HUES48 (cell line): ENCODE measurements around the gene SMPD1.
"Not testable (repeated sequence)": the region's sequence is repeated elsewhere in the genome, so short reads cannot be mapped to it uniquely, and the experiment has no call there.

Experiments used
- H3K27ac ChIP-seq: one replicate; pipeline ENCODE4 v1.7.0; 2013; ENCODE audit warnings: low read depth, low read length, inconsistent platforms
- H3K27me3 ChIP-seq: 2 replicates; pipeline ENCODE4 v1.6.1; 2013; ENCODE audit warnings: mild to moderate bottlenecking, low read length; ENCODE audit not compliant: control insufficient read depth, insufficient read depth
- H3K36me3 ChIP-seq: 2 replicates; pipeline ENCODE4 v1.6.1; 2013; ENCODE audit warnings: low read length; ENCODE audit not compliant: control insufficient read depth, insufficient read depth
- H3K4me1 ChIP-seq: 2 replicates; pipeline ENCODE4 v1.6.1; 2013; ENCODE audit warnings: mild to moderate bottlenecking, low read length; ENCODE audit not compliant: control insufficient read depth, insufficient read depth
- H3K4me3 ChIP-seq: 2 replicates; pipeline ENCODE4 v1.5.1; 2013; ENCODE audit warnings: mild to moderate bottlenecking, low read depth, low read length
- H3K9ac ChIP-seq: 2 replicates; pipeline ENCODE4 v1.6.1; 2013; ENCODE audit warnings: mild to moderate bottlenecking, low read depth, low read length, moderate library complexity
- H3K9me3 ChIP-seq: 2 replicates; pipeline ENCODE4 v1.6.1; 2013; ENCODE audit warnings: low read length; ENCODE audit not compliant: control insufficient read depth, insufficient read depth

SMPD1 gene

GRCh38 chr11:6390718-6391469 lies 620 bp downstream of the SMPD1 start:
- H3K4me1 ChIP-seq: peaks cover 25% of the 10 kb centered on the region
- H3K4me3 ChIP-seq: peak overlapping the region; percentile 73
- no peak overlapping the region for H3K9ac ChIP-seq
- peaks cover 4% of the 10 kb centered on the region for H3K27me3 ChIP-seq
- H3K27ac ChIP-seq: no peak overlapping the region
- no peaks in the 10 kb centered on the region for H3K9me3 ChIP-seq
- H3K36me3 ChIP-seq: no peaks in the 10 kb centered on the region

- Histone ChIP-seq H3K9me3 (no peaks in the 10 kb centered on the region), H3K4me1 (peaks cover 24% of the 10 kb centered on the region), H3K27ac (no peak overlapping the region), H3K4me3 (no peak overlapping the region), H3K36me3 (no peaks in the 10 kb centered on the region), H3K9ac (no peak overlapping the region), H3K27me3 (peaks cover 4% of the 10 kb centered on the region)
Measured at GRCh38 chr11:6391537-6392134, 1.4 kb downstream of the SMPD1 start.

- H3K9ac ChIP-seq, H3K27me3 ChIP-seq, H3K36me3 ChIP-seq, H3K9me3 ChIP-seq, H3K27ac ChIP-seq, H3K4me3 ChIP-seq: not testable (repeated sequence)
- H3K4me1 ChIP-seq: peaks cover 24% of the 10 kb centered on the region
Measured at GRCh38 chr11:6392251-6392650, 2.0 kb downstream of the SMPD1 start.

- Histone ChIP-seq H3K4me3 (no peak overlapping the region), H3K27me3 (peaks cover 4% of the 10 kb centered on the region), H3K9ac (no peak overlapping the region), H3K27ac (no peak overlapping the region), H3K36me3 (no peaks in the 10 kb centered on the region), H3K4me1 (peaks cover 7% of the 10 kb centered on the region), H3K9me3 (no peaks in the 10 kb centered on the region)
Measured at GRCh38 chr11:6393989-6394670, 3.9 kb downstream of the SMPD1 start.

- H3K4me3 ChIP-seq: no peak overlapping the region
- H3K27me3 ChIP-seq: peaks cover 4% of the 10 kb centered on the region
- no peaks in the 10 kb centered on the region for H3K9me3 ChIP-seq
- H3K27ac ChIP-seq: no peak overlapping the region
- H3K4me1 ChIP-seq: no peaks in the 10 kb centered on the region; the same call in 1 of the 2 replicates
- 0 out of 2 replicates have a peak, but pooled peaks cover 2% of the 10 kb centered on the region for H3K36me3 ChIP-seq
- H3K9ac ChIP-seq: no peak overlapping the region
Measured at GRCh38 chr11:6395470-6396060, 5.3 kb downstream of the SMPD1 start.

- Histone ChIP-seq H3K36me3 (0 out of 2 replicates have a peak, but pooled peaks cover 4% of the 10 kb centered on the region), H3K9ac (no peak overlapping the region), H3K4me1 (no peaks in the 10 kb centered on the region), H3K27ac (no peak overlapping the region), H3K9me3 (no peaks in the 10 kb centered on the region), H3K4me3 (no peak overlapping the region), H3K27me3 (no peaks in the 10 kb centered on the region)
Measured at GRCh38 chr11:6397156-6397555, 6.9 kb downstream of the SMPD1 start.

GRCh38 chr11:6397636-6398035 lies 7.4 kb downstream of the SMPD1 start:
- Histone ChIP-seq H3K4me3 (no peak overlapping the region), H3K9ac (no peak overlapping the region), H3K36me3 (0 out of 2 replicates have a peak, but pooled peaks cover 4% of the 10 kb centered on the region), H3K27me3 (no peaks in the 10 kb centered on the region), H3K27ac (no peak overlapping the region), H3K4me1 (no peaks in the 10 kb centered on the region), H3K9me3 (no peaks in the 10 kb centered on the region)

- Histone ChIP-seq H3K4me1 (peaks cover 10% of the 10 kb centered on the region; the same call in 1 of the 2 replicates), H3K9me3 (no peaks in the 10 kb centered on the region), H3K9ac (no peak overlapping the region), H3K36me3 (0 out of 2 replicates have a peak, but pooled peaks cover 4% of the 10 kb centered on the region), H3K4me3 (no peak overlapping the region), H3K27ac (no peak overlapping the region), H3K27me3 (no peaks in the 10 kb centered on the region)
Measured at GRCh38 chr11:6400431-6401345, 10.4 kb downstream of the SMPD1 start.

- Histone ChIP-seq H3K4me3 (no peak overlapping the region), H3K27ac (no peak overlapping the region), H3K36me3 (0 out of 2 replicates have a peak, but pooled peaks cover 4% of the 10 kb centered on the region), H3K9ac (no peak overlapping the region), H3K4me1 (peaks cover 11% of the 10 kb centered on the region; the same call in 1 of the 2 replicates), H3K27me3 (no peaks in the 10 kb centered on the region), H3K9me3 (no peaks in the 10 kb centered on the region)
Measured at GRCh38 chr11:6401464-6401863, 11.2 kb downstream of the SMPD1 start.

- H3K4me3 ChIP-seq: no peak overlapping the region
- no peaks in the 10 kb centered on the region for H3K9me3 ChIP-seq
- H3K36me3 ChIP-seq: 0 out of 2 replicates have a peak, but pooled peaks cover 4% of the 10 kb centered on the region
- peaks cover 11% of the 10 kb centered on the region; the same call in 1 of the 2 replicates for H3K4me1 ChIP-seq
- H3K27me3 ChIP-seq: no peaks in the 10 kb centered on the region
- no peak overlapping the region for H3K9ac ChIP-seq
- H3K27ac ChIP-seq: no peak overlapping the region
Measured at GRCh38 chr11:6402061-6402470, 11.8 kb downstream of the SMPD1 start.
